Loucy (cell line): ENCODE measurements around the gene AFTPH.

Experiments
- CTCF ChIP-seq: fragments of 200-600 bp; sonication (generic); conservative IDR thresholded peaks from 2 replicates; pipeline ENCODE4 v1.5.1; 2014; ENCODE audit warnings: mild to moderate bottlenecking, antibody characterized with exemption, low read length
- EZH2phosphoT487 ChIP-seq: fragments of 200-600 bp; IDR thresholded peaks from 2 replicates; pipeline ENCODE4 v1.6.1; 2018; ENCODE audit warnings: antibody characterized with exemption, mild to moderate bottlenecking, moderate library complexity, borderline replicate concordance

- TF ChIP-seq CTCF (no peak), EZH2phosphoT487 (no peak)
Observed at GRCh38 chr2:64601785-64602391, 77.8 kb downstream of the AFTPH start.
